ENCODE results near the gene CNTFR.

The CNTFR gene

DNA sequence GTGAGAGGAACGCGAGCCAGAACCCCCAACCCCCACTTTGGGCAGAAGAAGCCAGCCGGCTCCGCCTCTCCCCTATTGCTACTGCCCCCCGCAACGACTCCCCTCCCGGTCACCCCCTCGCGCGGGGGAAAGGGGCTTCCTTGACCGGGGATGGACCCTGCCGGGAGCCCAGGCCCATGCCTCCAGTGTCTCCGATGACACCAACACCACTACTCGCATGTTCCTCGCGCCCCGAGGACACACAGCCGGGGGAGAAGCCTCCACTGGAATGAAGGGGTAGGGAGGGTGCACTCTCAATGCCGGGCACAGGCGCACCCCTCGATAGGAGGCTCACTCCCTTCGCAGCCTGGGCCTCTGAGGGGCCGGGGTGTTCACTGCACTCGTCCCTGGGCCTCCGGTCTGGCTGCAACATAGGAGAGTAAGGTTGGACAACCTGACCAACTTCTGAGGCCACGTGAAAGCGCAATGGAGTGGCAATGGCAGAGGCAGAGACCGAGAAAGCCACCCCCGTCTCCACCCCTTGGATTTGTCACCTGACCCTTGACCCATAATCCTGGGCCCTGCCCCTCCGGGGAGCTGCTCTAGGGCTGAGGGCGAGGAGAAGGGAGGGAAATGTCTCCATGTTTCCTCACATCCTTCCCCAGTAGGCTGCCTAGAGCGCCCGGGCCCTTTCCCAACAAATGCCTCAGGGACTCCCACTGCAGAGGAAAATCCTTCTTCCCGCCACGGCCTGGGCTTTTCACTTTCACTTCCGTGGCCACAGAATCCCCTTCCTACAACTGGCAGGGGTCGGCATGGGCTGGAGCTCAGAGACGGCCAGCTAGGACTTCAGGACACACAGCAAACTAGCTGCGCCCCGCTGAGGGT lies 1.1 kb upstream of the CNTFR start:
- DNase-seq = no peak

GRCh38 chr9:34588671-34589635 lies 571 bp downstream of the CNTFR start:
- DNase-seq = no peak

- no peak for DNase-seq
Observed at GRCh38 chr9:34587271-34587670, 2.3 kb downstream of the CNTFR start.

DNA sequence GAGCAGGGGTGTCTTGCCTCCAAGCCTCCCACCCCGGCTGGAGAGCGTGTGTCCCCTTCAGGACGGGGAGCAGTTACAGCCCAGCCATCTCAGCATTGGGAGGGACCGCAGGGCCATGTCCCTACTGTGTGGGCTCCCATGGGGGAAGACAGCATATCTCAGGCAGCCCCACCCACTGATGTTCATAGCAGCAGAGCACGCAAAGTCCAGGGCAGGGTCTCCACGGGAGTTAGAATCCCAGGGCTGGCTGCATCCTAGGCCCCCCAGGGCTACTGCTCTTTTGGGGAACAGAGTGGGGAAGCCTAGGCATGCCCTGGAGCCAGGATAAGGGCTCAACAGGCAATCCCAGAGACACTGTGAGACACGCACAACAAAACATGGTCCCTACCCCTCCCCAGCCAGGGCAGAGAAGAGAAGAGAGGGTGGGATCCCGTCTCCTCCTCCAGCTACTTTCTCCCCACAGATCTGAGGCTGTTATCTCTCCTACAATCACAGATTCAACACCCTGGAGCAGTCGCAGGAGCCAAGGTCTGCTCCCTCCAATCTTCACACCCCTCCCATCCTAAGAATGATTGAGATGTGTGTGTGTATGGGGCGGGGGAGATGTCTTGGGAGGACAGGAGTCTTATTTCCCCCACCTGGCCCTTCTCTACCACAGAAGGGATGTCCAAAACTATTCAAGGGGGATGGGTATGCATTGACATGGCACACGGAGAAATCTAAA lies 3.4 kb downstream of the CNTFR start:
- DNase-seq = no peak

DNA sequence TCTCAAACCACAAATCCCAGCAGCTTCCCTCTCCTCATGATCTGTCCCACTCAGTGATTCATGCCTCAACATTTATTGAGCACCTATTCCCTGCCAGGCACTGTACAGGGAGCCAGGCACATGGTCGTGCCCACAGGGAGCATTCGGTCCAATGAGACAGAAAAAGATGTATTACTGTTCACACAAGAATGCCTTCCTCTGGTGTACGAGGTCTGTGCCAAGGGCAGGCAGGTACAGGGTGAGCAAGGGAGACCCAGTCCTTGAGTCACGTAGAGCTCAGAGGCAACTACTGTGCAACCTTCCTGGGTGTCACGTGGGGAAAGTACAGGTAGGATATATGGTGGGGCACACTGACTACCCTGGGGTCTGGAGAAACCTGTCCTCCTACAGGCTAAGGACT lies 4.6 kb downstream of the CNTFR start:
- no peak for DNase-seq

GRCh38 chr9:34582787-34583186 lies 6.7 kb downstream of the CNTFR start:
- DNase-seq = no peak

GRCh38 chr9:34581318-34581717 lies 8.2 kb downstream of the CNTFR start:
- DNase-seq = no peak

DNA sequence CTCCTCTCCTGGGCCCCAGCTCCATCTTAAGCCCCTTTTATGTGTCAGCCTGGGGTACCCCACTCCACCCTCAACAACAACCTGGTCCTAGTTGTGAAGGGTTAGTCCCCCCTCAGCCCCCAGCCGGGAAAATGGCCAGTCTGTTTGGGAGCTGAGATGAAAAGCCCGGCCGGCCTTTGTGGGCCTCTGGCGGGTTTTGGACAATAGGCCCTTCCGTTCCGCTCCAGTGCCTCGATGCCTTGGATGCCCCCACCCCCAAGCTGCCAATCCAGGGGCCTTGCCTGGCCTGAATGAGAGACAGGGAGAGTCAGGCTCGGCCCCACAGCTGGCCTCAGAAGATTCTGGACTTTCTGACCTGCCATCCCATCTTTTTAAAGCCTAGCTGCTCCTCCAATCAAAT lies 9.2 kb downstream of the CNTFR start:
- no peak for DNase-seq

- no peak for DNase-seq
Observed at GRCh38 chr9:34579808-34580163, 9.7 kb downstream of the CNTFR start.

GRCh38 chr9:34579104-34579807 lies 10.3 kb downstream of the CNTFR start:
- no peak for DNase-seq

DNA sequence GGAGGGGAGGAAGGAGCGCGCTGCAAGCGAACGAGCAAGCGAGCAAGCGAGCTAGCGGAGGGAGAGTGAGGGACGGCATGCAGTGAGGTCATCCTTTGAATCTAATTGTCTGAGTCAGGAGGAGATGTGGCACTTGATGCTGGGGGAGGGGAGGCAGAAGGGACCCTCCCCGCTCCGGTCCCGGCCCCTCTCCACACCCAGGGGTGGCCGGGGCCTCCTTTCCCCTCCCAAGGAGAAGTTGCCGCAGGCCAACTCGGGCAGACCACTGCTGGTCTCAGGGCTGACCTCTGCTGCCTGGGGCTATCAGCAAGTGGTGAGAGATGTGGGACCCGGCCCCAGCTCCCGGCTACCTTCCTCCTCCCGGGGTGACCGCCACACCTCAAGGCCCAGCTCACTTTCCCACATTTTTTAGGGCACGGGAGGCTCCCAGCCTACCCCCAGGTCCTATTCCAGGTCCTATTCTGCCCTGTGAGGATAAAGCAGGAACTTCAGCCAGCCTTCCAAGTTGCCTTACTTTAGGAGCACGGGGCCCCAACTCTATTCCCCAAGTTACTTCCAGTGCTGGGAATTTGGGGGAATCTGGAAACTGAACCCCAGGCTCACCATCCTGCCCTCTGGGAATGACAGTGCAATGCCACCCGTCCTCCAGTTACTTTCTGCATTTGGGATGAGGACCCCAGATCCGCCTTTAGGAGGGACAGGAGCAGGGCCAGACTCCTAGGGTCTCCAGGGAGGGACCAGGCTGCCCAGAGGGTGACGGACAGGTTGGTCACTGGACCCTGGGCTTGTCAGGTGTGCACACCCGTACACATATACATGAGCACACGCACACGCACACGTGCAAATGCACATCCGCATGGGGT lies 11.1 kb downstream of the CNTFR start:
- no peak for DNase-seq

DNA sequence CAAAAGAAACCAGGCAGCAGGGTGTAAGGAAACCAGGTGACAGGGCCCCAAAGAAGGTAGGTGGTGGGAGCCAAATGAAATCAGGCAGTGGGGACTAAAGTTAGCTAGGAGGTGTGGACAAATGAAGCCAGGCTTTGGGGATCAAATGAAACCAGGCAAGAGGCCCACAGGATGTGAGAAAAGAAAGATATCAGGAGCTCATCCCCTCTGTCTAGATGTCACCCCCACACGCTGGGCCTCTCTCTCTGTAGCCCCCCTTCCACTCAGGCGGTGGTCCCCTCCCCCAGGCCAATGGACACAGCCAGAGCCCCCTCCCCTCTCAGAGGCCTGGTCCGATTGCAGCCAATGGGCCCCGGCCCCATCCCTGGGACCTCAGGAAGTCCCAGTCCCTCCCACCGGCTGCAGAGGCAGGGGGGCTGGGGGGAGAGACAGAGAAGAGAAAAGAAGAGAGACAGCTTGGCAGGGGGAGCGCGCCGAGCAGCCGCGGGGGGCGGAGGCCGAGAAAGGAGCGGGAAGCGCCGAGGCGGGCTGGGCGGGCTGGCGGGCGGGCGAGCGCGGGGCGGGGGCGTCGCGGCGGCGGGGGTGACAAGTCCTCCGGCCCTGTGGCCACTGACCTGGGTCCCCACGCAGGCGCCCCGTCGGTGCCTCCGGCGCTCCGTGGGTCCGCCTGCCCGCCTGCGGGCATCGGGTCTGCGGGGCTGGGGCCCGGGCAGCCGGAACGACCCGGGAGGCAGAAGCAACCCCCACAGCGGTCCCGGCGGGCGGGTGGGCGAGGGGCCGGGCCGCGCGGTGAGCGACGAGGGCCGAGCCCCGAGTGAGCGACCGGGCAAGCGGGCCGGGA lies 11.9 kb downstream of the CNTFR start:
- DNase-seq = no peak

- no peak for DNase-seq
Observed at GRCh38 chr9:34576597-34577399, 12.7 kb downstream of the CNTFR start.

DNA sequence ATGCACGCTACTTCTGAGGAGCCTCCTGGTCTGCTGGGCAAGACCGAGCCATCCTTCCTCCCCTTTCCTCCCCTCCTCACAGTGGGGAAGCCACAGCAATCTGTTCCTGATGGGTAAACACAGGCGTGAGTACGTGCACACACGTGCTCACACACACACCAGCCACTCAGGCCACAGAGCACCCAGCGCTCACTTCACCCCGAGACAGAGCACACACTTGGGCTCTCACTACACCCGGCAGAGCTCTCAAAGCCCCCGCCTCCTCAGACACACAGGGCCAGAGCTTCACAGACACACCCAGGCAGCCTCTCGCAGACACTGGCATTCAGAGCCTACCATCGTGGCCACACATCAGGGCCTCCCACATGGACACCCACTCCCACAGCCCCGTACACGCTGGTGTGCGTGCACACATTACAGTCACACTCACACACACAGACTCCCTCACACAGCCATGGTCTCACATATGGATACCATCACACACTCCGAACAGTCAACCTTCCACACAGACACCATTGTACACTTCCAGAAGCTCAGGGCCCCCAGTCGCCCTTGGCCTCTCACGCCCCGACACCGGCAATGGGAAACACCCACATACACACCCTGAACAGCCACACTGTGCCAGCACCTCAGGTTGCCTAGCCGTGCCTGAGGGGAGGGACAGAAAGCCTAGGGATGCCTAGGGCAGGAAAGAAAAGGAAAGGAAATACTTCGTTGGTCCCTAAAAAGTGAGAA lies 13.5 kb downstream of the CNTFR start:
- no peak for DNase-seq

DNA sequence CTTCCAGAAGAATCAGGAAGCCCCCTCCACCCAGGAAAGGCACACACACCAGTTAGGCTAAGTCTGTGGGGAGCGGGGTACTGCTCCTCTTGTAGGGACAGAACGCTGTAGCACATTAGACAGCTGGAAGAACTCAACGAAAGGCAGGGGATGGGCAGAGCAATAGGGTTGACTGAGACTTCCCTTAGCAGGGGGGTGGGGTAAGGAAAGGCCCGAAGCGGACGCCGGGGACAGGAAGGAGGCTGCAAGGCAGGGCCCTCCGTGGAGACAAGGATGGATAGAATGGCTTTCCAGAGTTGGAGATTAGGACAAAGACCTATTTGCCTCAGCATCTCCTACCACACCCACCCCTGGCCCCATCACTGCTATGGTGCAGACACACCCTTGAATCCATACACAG lies 14.3 kb downstream of the CNTFR start:
- no peak for DNase-seq

DNA sequence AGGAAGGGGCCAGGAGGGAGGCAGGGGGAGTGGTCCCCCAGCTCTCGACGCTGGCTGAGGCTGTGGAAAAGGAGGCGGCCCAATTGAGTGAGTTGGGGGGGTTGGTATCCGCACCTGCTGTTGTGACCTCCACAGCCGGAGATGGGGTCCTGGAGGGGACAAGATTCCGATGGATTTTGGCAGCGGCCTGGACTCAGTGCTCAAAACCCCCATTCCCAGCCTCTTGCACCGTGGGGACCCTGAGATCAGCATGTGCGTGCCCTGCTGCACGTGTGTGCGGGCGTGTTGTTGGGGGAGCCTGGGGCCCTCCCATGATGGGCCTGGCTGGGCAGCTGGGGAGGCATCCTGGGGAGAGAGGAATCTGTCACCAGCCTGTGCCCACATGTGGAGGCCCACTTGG lies 15.0 kb downstream of the CNTFR start:
- DNase-seq = no peak

DNA sequence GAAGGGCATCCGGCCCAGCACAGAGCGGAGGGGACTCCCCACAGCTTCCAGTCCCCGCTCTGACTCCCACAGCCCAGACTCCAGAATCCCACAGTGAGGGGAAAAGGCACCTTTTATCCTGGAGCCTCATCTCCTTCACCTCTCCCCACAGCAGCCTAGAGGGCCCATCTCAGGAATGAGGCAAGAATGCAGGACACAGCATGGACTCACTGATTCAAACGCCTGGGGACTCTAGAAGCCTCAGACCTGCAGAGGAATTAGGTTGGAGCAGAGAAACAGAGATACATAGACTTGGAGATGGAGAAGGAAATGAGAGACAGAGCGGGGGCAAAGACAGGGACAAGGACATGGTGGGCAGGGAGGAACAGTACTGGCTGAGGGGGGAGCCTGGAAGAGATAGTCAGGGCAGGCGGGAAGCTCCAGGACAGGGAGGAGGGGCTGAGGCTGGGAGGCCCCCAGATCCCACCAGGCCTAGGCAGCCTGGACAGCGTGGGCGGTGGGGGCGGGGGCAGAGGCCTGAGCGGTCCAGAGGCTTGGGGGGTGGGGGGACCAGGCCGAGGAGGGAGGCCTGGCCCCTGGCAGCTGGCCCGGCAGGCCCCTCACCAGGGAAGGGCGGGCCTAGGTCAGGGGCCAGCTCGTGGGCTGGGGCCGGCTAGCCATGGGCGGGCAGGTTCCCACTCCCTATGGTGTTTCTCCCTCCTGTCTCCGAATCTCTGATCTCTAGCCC lies 15.8 kb downstream of the CNTFR start:
- no peak for DNase-seq

DNA sequence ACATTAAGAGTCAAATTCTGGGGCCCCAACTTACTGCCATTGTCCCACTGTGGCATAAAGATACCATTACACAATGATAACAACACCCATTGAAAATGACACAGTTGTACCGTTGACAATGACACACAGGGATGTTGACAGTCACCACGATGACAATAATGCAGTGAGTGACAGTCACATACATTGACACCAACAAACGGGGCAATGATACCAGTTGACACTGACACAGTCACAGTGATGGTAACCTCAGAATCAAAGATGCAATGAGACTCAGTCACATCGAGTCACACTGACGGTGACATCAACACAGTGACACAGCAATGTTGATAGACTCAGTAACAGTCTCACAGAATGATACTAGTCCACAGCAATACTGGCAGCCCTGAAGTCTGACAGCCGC lies 16.9 kb downstream of the CNTFR start:
- no peak for DNase-seq

Measured in SHP77 (cell line).